Left renal pelvis (tissue), 4 donors: Measurements from ENCODE around the gene GRM4. TPM values are rescaled to one million over a fixed set of nuclear protein-coding genes. Genes with fewer than 3 reads are reported as not detected.
"Not testable (repeated sequence)": the region's sequence is repeated elsewhere in the genome, so short reads cannot be mapped to it uniquely, and the experiment has no call there.

Experiments
- DNase-seq, 4 donors: peaks; one replicate each; pipeline ENCODE4 v3.0.0-alpha.2; 2013; ENCODE audit warnings: low read depth in 4 of 4, low spot score in 3 of 4
- polyA plus RNA-seq, 4 donors: library from polyadenylated mRNA; unstranded; fragments of 120-200 nt; gene quantifications; one replicate each; pipeline ENCODE4 v1.2.1, GENCODE V29; 2013; ENCODE audit not compliant: insufficient read length in 4 of 4

GRM4 gene
- polyA plus RNA-seq, 4 donors, result 0.47 to 0.61 (median 0.50) TPM

- no peak for DNase-seq
Observed at GRCh38 chr6:34050691-34051090, 95.2 kb downstream of the GRM4 start.

- DNase-seq, result no peak
Observed at GRCh38 chr6:34049395-34050342, 96.2 kb downstream of the GRM4 start.

- DNase-seq, result no peak
Observed at GRCh38 chr6:34047913-34048867, 97.7 kb downstream of the GRM4 start.

GRCh38 chr6:34046617-34047016 is 99.3 kb downstream of the GRM4 start:
- DNase-seq, result no peak

GRCh38 chr6:34045771-34046170 is 100.1 kb downstream of the GRM4 start:
- no peak for DNase-seq

GRCh38 chr6:34044945-34045595 is 100.8 kb downstream of the GRM4 start:
- DNase-seq, result no peak

GRCh38 chr6:34043359-34043758 is 102.5 kb downstream of the GRM4 start:
- DNase-seq, result peak in 1 of 4 donors; percentile 16

- DNase-seq, result not testable (repeated sequence)
Observed at GRCh38 chr6:34041998-34042397, 103.9 kb downstream of the GRM4 start.

GRCh38 chr6:34041385-34041784 is 104.5 kb downstream of the GRM4 start:
- no peak for DNase-seq

- no peak for DNase-seq
Observed at GRCh38 chr6:34039943-34040342, 105.9 kb downstream of the GRM4 start.

- no peak for DNase-seq
Observed at GRCh38 chr6:34037151-34037550, 108.7 kb downstream of the GRM4 start.

- no peak for DNase-seq
Observed at GRCh38 chr6:34036357-34037069, 109.4 kb downstream of the GRM4 start.

- no peak for DNase-seq
Observed at GRCh38 chr6:34035704-34036356, 110.1 kb downstream of the GRM4 start.

- DNase-seq, result no peak
Observed at GRCh38 chr6:34035161-34035560, 110.7 kb downstream of the GRM4 start.

GRCh38 chr6:34032856-34033255 is 113.0 kb downstream of the GRM4 start:
- DNase-seq, result no peak

GRCh38 chr6:34031625-34032383 is 114.1 kb downstream of the GRM4 start:
- no peak for DNase-seq

- no peak for DNase-seq
Observed at GRCh38 chr6:34030831-34031624, 114.9 kb downstream of the GRM4 start.
